ENCODE data around the gene AVPR2. TPM values are rescaled to one million over a fixed set of nuclear protein-coding genes. Genes with fewer than 3 reads are reported as not detected.

Gene AVPR2
- polyA plus RNA-seq, 1 donor from 2014 or later = not detected

DNA sequence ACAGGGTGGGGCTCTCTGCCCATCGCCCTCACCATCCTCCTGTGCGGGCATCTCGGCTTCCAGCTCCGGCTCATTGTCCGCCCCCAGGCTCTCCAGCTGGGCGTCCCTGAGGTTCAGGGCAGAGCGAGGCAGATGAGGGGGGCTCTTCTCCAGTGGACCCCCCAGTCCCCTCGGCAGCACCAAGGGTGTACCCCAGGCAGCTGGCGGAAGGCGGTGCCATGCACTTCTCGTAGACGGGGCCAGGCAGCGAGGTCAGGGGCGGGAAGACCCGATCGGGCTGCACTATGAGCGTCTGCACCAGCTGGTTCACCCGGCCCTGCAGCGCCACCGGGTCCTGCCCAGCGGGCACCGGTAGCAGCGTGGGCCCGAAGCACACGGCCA is 5.5 kb downstream of the AVPR2 start:
- H3K4me2 ChIP-seq (ENCODE audit: low read length) = no peak overlapping the region
- no peaks in the 10 kb centered on the region for H3K9me3 ChIP-seq (ENCODE audit: low read length)
- no peak overlapping the region for H3K9ac ChIP-seq (ENCODE audit: low read length)
- H3K4me3 ChIP-seq (ENCODE audit: low read length) = no peak overlapping the region
- no peak overlapping the region for H3K27ac ChIP-seq (ENCODE audit: low read length)
- no peaks in the 10 kb centered on the region for H3K27me3 ChIP-seq (ENCODE audit: insufficient read depth, low read depth, low read length)
- H3K36me3 ChIP-seq (ENCODE audit: insufficient read depth, low read length) = no peaks in the 10 kb centered on the region
- H2AFZ ChIP-seq (ENCODE audit: low read depth, low read length) = no peak overlapping the region
- H4K20me1 ChIP-seq (ENCODE audit: insufficient read depth) = no peaks in the 10 kb centered on the region
- no peaks in the 10 kb centered on the region for H3K79me2 ChIP-seq (replicated peaks; ENCODE audit: insufficient read depth, low read length)
- TF ChIP-seq TAF1 (IDR thresholded peaks at IDR 0.05; ENCODE audit: low read depth) = no peak
- TF ChIP-seq, protein P1, sequence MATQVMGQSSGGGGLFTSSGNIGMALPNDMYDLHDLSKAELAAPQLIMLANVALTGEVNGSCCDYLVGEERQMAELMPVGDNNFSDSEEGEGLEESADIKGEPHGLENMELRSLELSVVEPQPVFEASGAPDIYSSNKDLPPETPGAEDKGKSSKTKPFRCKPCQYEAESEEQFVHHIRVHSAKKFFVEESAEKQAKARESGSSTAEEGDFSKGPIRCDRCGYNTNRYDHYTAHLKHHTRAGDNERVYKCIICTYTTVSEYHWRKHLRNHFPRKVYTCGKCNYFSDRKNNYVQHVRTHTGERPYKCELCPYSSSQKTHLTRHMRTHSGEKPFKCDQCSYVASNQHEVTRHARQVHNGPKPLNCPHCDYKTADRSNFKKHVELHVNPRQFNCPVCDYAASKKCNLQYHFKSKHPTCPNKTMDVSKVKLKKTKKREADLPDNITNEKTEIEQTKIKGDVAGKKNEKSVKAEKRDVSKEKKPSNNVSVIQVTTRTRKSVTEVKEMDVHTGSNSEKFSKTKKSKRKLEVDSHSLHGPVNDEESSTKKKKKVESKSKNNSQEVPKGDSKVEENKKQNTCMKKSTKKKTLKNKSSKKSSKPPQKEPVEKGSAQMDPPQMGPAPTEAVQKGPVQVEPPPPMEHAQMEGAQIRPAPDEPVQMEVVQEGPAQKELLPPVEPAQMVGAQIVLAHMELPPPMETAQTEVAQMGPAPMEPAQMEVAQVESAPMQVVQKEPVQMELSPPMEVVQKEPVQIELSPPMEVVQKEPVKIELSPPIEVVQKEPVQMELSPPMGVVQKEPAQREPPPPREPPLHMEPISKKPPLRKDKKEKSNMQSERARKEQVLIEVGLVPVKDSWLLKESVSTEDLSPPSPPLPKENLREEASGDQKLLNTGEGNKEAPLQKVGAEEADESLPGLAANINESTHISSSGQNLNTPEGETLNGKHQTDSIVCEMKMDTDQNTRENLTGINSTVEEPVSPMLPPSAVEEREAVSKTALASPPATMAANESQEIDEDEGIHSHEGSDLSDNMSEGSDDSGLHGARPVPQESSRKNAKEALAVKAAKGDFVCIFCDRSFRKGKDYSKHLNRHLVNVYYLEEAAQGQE (IDR thresholded peaks at IDR 0.05; ENCODE audit: borderline replicate concordance) = no peak
- no peak for TF ChIP-seq EZH2 (IDR thresholded peaks at IDR 0.05; ENCODE audit: borderline replicate concordance, insufficient read depth, low read length, poor library complexity, severe bottlenecking)
- no peak for TF ChIP-seq POLR2AphosphoS5 (IDR thresholded peaks at IDR 0.05)
- no peak for TF ChIP-seq EP300 (conservative IDR thresholded peaks at IDR 0.05; ENCODE audit: poor library complexity, severe bottlenecking)
- no peak for TF ChIP-seq CTCF (IDR thresholded peaks at IDR 0.05; ENCODE audit: poor library complexity, severe bottlenecking)
- no peak for TF ChIP-seq RAD21 (conservative IDR thresholded peaks at IDR 0.05)
- no peaks in the 10 kb centered on the region for H3F3A ChIP-seq (ENCODE audit: insufficient read depth, low read length, poor library complexity, severe bottlenecking)
- no peaks in the 10 kb centered on the region for H3K9me2 ChIP-seq (ENCODE audit: insufficient read depth, low read length)

GRCh38 chrX:153910446-153910845 is 6.0 kb downstream of the AVPR2 start:
- no peaks in the 10 kb centered on the region for H3K79me2 ChIP-seq (replicated peaks; ENCODE audit: insufficient read depth, low read length)
- no peak overlapping the region for H3K27ac ChIP-seq (ENCODE audit: low read length)
- H3K9me3 ChIP-seq (ENCODE audit: low read length) = no peaks in the 10 kb centered on the region
- no peaks in the 10 kb centered on the region for H3F3A ChIP-seq (ENCODE audit: insufficient read depth, low read length, poor library complexity, severe bottlenecking)
- no peaks in the 10 kb centered on the region for H3K36me3 ChIP-seq (ENCODE audit: insufficient read depth, low read length)
- H3K4me3 ChIP-seq (ENCODE audit: low read length) = no peak overlapping the region
- no peak overlapping the region for H3K4me2 ChIP-seq (ENCODE audit: low read length)
- TF ChIP-seq EP300 (conservative IDR thresholded peaks at IDR 0.05; ENCODE audit: poor library complexity, severe bottlenecking) (no peak), EZH2 (IDR thresholded peaks at IDR 0.05; ENCODE audit: borderline replicate concordance, insufficient read depth, low read length, poor library complexity, severe bottlenecking) (no peak), CTCF (IDR thresholded peaks at IDR 0.05; ENCODE audit: poor library complexity, severe bottlenecking) (no peak)
- H2AFZ ChIP-seq (ENCODE audit: low read depth, low read length) = no peak overlapping the region
- no peaks in the 10 kb centered on the region for H4K20me1 ChIP-seq (ENCODE audit: insufficient read depth)
- H3K27me3 ChIP-seq (ENCODE audit: insufficient read depth, low read depth, low read length) = no peaks in the 10 kb centered on the region
- no peak overlapping the region for H3K9ac ChIP-seq (ENCODE audit: low read length)
- no peaks in the 10 kb centered on the region for H3K9me2 ChIP-seq (ENCODE audit: insufficient read depth, low read length)

All from neural cell (in vitro differentiated cells).